Measurements from ENCODE around the gene TLE4. TPM values are rescaled to one million over a fixed set of nuclear protein-coding genes. Genes with fewer than 3 reads are reported as not detected.
"Not testable (repeated sequence)": the region's sequence is repeated elsewhere in the genome, so short reads cannot be mapped to it uniquely, and the experiment has no call there.

TLE4 gene
- polyA plus RNA-seq, 4 donors: 69.3 to 90.7 (median 73.8) TPM

GRCh38 chr9:79630521-79631403 is 59.0 kb downstream of the TLE4 start:
- DNase-seq (ENCODE audit: low read depth in 4 of 4, low spot score in 3 of 4): no peak

GRCh38 chr9:79632060-79632459 is 60.3 kb downstream of the TLE4 start:
- no peak for DNase-seq (ENCODE audit: low read depth in 4 of 4, low spot score in 3 of 4)

- DNase-seq (ENCODE audit: low read depth in 4 of 4, low spot score in 3 of 4): no peak
Observed at GRCh38 chr9:79632705-79633104, 60.9 kb downstream of the TLE4 start.

- DNase-seq (ENCODE audit: low read depth in 4 of 4, low spot score in 3 of 4): no peak
Observed at GRCh38 chr9:79633558-79633957, 61.8 kb downstream of the TLE4 start.

GRCh38 chr9:79637177-79637925 is 65.6 kb downstream of the TLE4 start:
- no peak for DNase-seq (ENCODE audit: low read depth in 4 of 4, low spot score in 3 of 4)

GRCh38 chr9:79638806-79639205 is 67.0 kb downstream of the TLE4 start:
- no peak for DNase-seq (ENCODE audit: low read depth in 4 of 4, low spot score in 3 of 4)

- no peak for DNase-seq (ENCODE audit: low read depth in 4 of 4, low spot score in 3 of 4)
Observed at GRCh38 chr9:79639354-79639753, 67.6 kb downstream of the TLE4 start.

- not testable (repeated sequence) for DNase-seq (ENCODE audit: low read depth in 4 of 4, low spot score in 3 of 4)
Observed at GRCh38 chr9:79640067-79640466, 68.3 kb downstream of the TLE4 start.

GRCh38 chr9:79641070-79641469 is 69.3 kb downstream of the TLE4 start:
- DNase-seq (ENCODE audit: low read depth in 4 of 4, low spot score in 3 of 4): no peak

- DNase-seq (ENCODE audit: low read depth in 4 of 4, low spot score in 3 of 4): no peak
Observed at GRCh38 chr9:79642671-79643070, 70.9 kb downstream of the TLE4 start.

- no peak for DNase-seq (ENCODE audit: low read depth in 4 of 4, low spot score in 3 of 4)
Observed at GRCh38 chr9:79644048-79644447, 72.3 kb downstream of the TLE4 start.

GRCh38 chr9:79644601-79645000 is 72.8 kb downstream of the TLE4 start:
- DNase-seq (ENCODE audit: low read depth in 4 of 4, low spot score in 3 of 4): no peak

GRCh38 chr9:79645110-79645509 is 73.3 kb downstream of the TLE4 start:
- no peak for DNase-seq (ENCODE audit: low read depth in 4 of 4, low spot score in 3 of 4)

GRCh38 chr9:79646096-79646495 is 74.3 kb downstream of the TLE4 start:
- no peak for DNase-seq (ENCODE audit: low read depth in 4 of 4, low spot score in 3 of 4)

- no peak for DNase-seq (ENCODE audit: low read depth in 4 of 4, low spot score in 3 of 4)
Observed at GRCh38 chr9:79651251-79651795, 79.6 kb downstream of the TLE4 start.

- no peak for DNase-seq (ENCODE audit: low read depth in 4 of 4, low spot score in 3 of 4)
Observed at GRCh38 chr9:79652598-79652997, 80.8 kb downstream of the TLE4 start.

GRCh38 chr9:79654591-79655382 is 83.0 kb downstream of the TLE4 start:
- not testable (repeated sequence) for DNase-seq (ENCODE audit: low read depth in 4 of 4, low spot score in 3 of 4)

- DNase-seq (ENCODE audit: low read depth in 4 of 4, low spot score in 3 of 4): no peak
Observed at GRCh38 chr9:79655551-79655950, 83.8 kb downstream of the TLE4 start.

- DNase-seq (ENCODE audit: low read depth in 4 of 4, low spot score in 3 of 4): no peak
Observed at GRCh38 chr9:79656169-79656568, 84.4 kb downstream of the TLE4 start.

GRCh38 chr9:79657891-79658290 is 86.1 kb downstream of the TLE4 start:
- no peak for DNase-seq (ENCODE audit: low read depth in 4 of 4, low spot score in 3 of 4)

GRCh38 chr9:79658926-79659325 is 87.2 kb downstream of the TLE4 start:
- no peak for DNase-seq (ENCODE audit: low read depth in 4 of 4, low spot score in 3 of 4)

Data from left renal pelvis (tissue), 4 donors.